HG03175 (cell line): ENCODE measurements around the gene MYD88.
A peak's percentile ranks its signal among the peaks of the same experiment; 100 is the strongest.

ENCODE experiments used
- ATAC-seq: cut with Tn5 transposase; IDR thresholded peaks from one replicate; pipeline ENCODE4 v1.9.1; 2021; ENCODE audit warnings: mild to moderate bottlenecking, moderate library complexity; ENCODE audit not compliant: unreplicated experiment

MYD88 gene

DNA sequence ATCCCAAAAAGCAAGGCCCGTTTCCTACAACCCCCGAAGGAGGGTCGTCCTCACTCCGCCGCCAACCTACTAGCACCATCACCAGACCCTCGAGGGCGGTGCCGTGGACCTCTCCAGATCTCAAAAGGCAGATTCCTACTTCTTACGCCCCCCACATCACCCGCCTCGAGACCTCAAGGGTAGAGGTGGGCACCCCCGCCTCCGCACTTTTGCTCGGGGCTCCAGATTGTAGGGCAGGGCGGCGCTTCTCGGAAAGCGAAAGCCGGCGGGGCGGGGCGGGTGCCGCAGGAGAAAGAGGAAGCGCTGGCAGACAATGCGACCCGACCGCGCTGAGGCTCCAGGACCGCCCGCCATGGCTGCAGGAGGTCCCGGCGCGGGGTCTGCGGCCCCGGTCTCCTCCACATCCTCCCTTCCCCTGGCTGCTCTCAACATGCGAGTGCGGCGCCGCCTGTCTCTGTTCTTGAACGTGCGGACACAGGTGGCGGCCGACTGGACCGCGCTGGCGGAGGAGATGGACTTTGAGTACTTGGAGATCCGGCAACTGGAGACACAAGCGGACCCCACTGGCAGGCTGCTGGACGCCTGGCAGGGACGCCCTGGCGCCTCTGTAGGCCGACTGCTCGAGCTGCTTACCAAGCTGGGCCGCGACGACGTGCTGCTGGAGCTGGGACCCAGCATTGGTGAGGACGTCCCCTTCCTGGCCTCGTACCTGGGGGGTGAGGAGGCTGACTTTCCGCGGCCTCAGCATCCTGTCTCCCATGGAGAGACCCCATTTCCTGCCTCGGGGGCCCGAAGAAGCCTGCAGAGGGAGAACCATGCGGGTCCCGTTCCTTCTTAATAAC, at the start of gene MYD88:
Gene MYD88, plus strand, starts transcription at position 313 of the 842 bp plus-strand sequence. Its CDS starts 40 bp downstream, at position 353.
- ATAC-seq, result peak; percentile 49

DNA sequence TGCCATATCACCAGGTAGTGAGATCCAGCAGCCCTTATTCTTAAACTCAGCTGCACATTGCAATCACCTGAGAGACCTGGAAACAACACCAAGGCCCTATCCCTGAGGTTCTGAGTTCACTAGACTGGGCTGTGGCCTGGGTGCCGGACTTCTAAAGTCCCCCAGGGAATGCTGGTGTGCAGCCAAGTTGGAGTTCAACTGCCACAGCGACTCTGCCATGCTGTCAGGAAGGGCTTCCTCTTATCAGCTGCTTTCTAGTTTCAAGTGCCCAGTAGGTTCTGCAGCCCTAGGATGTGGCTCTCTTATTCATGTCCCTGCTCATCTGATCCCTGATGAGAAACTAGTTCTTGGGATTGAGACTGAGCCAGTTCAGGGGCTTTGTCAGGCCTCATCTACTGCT, 49.3 kb upstream of the MYD88 start:
- ATAC-seq, result no peak

DNA sequence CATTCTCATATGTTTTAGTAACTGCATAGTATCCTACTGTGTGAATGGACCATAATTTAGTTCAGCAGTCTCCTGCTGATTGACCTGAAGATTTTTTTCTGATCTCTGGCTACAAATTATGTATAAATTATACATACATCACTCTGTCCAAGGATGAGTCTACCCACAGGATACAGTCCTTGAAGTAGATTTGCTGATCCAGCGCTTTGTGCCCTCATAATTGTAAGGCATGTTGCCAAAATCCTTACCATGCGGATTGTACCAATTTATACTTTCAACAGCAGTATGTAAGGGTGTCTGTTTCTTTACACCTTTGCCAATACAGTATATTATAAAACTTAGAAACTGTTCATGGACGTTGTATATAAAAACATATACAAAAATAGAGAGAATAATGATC, 48.0 kb upstream of the MYD88 start:
- no peak for ATAC-seq

DNA sequence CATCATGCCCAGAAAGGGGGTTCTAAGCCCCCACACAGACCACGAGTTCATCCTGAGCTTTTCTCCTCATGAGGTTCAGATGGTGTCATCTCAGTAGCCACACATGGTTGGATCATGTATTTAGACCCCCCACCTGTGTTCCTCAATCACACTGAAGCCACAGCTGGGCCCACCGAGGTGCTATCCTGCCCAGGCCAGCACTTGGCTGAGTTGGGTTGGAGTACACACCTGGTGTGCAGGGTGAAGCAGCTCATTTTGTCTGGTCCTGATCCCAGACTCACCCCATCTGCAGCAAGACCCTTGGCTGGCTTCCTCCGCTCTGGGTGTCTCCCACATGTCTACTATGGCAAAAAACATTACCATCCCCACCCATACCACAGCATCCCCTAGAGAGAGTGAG, 43.5 kb upstream of the MYD88 start:
- no peak for ATAC-seq

DNA sequence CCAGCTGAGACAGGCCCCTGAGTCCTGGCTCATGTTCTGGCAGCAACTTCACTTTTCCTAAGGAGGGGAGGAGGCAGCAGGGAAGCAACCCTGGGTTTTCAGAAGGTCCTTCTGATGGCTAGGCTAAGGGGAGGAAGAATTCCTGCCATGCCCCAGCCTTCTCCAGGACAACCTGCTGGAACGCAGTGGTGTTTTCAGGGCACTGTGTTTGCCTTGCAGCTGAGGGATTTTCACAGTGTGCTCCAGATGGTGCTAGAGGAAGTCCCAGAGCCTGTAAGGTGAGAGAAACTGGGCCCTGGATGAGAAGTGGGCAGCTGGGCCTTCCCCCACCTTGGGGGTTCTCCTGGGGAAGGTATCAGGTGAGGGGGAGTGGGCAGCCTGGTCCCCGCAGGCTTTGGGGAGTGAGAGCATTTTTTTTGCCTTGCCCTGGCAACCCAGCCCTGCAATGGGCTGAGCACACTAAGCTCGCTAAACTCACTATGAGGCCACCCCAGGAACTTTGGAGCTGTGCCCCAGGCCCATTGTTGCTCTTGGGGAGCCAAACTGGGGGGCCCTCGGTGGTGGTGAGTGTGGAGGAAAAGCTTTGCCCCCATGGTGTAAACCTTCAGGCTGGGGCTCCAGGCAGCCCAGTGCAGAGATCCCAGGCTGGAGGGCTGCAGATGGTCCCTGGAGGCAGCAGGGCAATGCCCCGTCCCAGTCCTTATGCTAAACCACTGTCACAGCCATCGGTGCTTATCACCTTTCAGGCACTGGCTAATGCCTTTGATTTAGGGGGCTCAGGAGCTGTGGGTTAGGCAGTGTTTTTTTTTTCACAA, 42.6 kb upstream of the MYD88 start:
- ATAC-seq, result no peak

DNA sequence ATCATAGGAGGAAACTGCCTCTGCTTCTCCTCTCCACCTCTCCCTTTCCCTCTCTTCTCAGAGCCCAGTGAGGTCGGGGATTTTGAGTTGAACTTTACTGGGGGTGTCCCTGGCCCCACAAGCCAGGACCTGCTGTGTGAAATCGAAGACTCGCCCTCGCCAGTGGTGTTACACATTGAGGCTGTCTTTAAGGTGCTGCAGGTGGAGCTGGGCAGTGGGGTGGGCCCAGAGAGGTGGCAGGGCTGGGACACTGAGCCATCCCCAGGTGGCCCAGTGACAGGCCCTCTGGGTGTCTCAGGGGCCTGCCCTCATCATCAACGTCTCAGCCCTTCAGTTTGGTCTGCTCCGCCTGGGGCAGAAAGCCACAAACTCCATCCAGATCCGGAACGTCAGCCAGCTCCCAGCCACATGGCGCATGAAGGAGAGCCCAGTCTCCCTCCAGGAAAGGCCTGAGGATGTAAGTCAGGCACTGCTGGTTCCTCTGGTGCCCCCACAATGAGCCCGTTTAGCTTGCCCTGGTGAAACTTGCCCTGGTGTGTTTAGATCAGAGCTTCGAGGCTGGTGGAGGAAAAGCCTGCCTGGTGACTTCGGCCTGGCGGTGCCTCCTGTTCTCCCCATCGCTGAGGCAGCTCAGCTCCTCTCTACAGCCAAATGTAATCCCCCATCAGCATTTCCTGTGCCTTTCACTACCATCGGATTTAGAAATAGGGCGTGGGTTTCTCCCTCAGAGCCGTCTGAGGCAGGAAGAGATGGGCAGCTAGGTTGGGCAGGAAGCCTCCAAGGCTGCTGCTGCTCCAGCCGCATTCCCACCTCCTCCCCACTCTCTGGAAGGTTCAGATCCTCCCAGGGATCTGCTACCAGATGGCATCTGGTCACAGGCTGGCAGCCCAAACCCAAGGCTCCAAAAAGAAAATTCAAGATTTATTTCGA, 40.8 kb upstream of the MYD88 start:
- ATAC-seq, result no peak

DNA sequence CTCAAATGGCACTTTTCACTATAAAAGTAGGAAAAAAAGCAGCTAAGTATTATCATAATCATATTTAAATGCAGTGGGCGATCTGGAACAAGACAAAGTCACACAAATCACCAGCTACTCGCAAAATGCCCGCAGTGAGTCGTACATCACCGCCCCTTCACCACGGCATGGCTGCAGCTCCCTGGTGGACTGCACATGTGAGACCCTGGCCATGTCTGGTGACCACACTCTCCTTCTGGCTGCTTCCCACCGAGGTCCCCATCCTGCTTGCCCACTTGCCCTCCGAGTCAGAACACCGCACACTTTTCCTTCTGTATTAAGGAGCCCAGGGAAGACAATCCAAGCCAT, 40.1 kb upstream of the MYD88 start:
- no peak for ATAC-seq

DNA sequence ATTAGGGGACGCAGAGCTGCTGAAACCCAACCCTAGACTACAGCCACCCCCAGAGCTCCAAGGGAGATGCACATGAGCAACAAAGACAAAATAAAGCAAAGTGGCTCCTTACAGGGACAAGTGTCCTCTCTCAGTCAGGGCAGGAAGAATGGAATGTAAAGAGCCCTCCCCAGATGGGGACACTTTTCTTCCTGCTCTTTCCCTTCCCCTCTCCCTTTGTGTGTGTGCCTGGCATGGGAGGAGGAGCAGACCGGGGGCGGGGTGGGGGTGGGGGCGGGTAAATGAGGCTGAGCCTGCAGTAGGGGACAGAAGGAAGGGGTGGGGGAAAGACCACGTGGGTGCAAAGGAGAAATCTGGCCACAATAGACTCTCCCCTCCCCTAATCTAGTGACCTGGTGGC, 38.9 kb upstream of the MYD88 start:
- ATAC-seq, result no peak

DNA sequence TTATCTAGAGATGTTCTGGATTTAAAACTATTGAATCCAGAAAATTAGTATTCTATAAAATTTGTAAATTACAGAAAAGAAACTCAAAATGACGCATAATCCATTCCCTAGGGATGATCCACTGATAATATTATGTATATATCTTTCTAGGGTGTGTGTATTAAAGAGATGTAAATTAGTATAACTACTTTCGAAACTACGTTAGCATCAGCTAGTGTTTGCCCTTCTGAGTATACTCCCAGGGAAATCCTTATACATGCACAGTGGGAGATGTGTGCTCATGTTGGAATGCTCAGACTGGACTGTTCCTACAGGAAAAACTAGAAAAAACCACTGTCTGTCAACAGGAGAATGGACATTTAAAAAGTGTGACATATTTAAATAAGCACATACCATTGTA, 38.0 kb upstream of the MYD88 start:
- no peak for ATAC-seq

DNA sequence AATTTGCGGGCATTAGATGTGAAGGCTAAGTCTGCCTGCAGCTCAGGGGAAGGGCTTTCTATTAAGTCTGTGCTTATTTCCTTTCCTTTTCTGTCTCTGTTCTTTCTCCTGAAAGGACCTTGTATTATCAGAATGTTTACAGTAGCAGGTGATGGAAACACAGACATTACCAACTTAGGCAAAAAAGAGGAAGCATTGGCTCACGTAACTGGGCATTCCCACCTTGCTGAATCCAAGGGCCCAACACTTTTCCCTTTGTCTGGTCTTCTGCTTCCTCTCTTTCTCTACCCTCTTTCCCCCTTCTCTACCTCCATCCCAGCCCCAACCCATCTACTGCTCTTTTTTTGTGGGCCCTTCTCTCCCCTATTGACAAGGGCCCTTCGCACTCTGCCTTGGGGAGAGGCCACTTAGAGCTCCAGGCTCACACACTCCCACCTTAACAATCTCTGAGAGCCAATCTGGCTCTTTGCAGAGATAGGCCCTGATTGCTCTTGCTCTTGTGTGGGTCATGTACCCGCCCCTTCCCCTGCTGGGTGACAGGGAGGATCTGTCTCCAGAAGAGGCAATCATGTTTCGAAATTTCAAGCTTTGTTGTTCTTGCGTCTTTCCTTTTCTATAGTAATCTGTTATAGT, 36.5 kb upstream of the MYD88 start:
- no peak for ATAC-seq

DNA sequence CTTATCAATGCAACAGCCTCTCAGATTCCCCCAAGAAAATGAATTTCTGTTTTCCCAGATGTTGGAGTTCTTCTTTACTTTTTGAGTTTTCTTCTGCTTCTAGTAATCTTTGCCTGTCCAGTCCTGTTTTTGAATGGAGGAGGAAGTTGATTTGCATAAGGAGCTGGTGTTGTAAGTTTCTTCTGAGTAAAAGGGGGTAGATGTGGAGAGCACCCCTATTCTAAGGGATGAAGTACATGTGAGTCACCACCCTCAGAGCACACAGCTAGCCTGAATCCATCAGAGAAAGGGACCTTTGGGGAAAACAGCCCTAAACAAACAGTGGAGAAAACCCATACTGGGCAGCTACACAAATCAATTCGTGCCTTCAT, 36.0 kb upstream of the MYD88 start:
- no peak for ATAC-seq

DNA sequence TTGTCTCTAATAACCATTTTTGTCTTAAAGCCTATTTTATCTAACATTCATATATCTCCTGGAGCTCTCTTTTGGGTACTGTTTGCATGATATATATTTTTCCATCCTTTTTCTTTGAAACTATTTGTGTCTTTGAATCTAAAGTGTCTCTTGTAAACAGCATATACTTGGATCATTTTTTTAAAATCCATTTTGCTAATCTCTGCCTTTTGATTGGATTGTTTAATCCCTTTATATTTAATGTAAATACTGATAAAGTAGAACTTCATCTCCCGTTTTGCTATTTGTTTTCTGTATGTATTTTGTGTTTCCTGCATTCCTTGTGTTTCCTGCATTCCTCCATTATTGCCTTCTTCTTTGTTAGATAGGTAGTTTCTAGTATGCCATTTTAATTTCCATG, 32.9 kb upstream of the MYD88 start:
- no peak for ATAC-seq

DNA sequence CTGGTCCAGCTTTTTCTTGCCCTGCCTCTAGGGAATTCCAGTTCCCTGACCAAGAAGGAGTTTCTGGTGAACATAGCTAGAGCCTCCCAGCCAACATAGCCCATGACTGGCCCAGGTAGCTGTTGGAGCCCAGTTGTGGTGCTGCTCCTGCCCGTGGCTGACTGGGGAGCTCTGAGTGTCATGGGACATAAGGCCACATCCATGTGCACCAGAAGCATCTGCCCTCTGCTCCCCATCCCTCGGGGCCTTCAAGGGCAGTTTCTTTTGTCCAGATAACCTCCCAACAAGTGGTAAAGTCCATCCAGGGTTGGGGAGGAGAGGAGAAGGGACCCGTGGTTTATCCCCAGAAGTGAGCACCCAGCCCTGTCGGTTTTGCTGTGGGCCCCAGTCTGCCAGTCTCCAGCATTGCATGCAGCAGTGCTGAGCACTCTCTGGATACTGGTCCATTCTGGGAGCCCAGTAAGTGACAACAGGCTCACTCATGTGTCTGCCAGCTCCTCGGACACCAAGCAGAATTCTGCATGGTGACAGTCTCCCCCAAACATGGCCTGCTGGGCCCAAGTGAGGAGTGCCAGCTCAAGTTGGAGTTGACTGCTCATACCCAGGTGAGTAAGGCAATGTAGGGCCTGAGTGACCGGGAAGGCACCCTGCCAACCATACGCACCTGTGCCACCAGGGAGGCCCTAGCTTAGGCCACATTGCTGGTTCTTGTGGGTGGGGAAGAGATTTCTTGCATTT, 30.4 kb upstream of the MYD88 start:
- no peak for ATAC-seq

DNA sequence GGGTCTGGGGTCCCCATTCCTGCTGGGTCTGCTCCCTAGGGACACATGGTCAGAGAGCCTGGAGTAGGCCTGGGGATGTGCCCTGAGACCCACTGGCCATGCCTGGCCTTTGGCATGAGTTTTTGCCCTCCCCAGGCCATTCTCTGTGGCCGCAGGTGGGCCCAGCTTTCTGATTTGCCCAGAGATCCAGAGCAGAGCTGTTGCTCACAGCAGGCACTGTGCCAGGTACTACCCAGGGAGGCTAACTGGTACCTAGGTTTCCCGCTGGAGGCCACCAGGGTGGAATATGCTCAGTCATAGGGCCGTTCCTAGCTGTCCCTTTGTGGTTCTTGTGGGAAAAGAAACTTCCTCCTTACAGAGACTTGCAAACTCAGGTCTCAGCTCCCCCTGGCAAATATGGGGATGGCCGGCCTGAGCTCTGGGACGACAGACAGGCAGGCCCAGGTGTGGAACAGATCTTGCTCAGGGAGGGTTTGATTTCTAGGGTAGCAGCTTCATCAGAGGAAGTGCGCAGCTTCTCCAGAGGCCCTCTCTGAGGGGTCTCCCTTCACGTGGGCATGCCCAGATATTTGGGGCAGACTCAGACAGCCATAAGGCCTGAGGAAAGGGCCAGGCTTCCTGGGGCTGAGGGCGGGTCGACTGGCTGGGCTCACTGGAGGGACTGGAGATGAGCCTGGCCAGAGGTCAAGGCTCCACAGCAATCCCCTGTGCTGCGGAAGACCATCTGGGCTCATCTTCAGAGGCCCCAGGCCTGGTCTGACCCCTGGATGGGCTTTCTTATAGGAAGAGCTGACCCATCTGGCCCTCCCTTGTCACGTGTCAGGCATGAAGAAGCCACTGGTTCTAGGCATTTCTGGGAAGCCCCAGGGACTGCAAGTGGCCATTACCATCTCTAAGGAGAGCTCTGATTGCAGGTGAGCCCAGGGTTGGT, 29.5 kb upstream of the MYD88 start:
- ATAC-seq, result no peak

DNA sequence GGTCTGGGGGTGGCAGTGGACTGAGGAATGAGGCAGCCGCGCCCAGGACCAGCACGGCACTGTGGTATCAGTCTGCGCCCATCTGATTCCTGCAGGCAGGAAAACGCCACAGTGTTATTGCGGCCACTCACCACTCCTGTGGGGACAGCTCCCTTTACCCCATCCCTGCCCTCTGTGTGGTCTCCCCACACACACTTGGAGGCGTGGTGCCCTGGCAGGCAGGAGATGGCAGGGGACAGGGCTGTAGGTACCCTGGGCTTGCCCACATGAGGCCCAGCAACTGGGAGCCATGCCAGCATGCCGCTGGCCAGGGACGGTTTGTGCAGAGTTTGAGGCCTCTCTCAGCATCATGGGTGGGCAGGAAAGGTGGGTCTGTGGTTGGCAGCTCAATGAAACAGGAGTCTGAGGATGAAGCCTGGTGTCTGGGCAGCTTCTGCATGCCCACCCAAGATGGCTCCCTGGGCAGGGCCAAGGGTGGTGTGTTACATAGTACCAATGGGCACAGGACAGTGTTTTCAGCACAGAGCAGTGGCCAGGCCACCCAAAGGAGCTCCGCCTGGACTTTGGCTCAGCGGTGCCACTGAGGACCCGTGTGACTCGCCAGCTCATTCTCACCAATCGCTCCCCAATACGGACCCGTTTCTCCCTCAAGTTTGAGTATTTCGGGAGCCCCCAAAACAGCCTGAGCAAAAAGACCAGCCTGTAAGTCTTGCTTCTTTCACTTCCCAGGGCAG, 28.7 kb upstream of the MYD88 start:
- ATAC-seq, result no peak

DNA sequence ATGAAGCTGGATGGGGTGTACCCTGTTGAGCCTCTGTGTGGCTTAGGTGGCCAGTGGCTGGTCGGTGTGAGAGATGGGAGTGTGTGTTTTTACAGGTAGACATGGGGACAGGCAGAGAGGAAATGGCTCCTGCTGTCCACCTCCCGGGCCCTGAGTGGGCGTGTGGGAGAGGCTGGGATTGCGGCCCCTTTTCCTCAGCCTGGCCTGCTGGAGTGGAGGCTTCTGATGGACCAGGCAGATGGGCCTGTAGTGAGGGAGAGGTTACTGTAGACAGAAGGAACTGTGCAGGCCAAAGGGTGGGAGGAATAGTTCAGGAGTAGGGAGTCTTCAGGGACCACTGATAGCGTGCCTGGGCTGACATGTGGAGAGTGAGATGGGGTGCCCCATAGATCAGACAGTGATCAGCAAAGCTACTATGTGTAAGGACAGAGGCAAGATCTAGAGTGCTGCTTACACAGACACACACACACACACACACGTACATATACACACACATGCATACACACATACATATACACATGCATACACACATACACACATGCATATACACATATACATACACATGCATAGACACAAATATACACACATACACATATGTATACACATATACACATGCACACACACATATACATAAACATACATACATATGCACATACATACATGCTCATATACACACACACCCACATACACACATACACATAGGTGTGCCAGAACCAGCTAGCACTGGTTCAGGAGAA, 28.0 kb upstream of the MYD88 start:
- ATAC-seq, result no peak

DNA sequence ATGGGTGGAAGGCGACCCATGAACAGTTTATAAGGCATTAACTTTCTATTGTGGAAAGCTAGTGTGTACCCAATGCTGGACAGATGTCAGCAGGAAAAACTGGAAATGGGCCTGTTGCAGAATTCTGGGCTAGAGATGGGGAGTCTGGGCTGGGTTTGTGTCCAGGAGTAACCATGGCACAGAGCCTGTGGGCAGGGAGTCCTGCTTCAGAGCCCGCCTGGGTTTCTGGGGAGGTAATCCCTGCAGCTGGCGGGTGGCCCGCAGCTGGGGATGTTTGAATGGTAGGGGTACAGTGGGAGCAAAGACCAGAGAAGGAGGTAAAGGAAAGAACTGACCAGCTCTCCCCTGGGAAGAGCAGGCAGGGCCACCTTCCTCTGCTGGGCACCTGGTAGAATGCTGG, 27.3 kb upstream of the MYD88 start:
- ATAC-seq, result no peak
